Liver (tissue), 9 donors: ENCODE data around the gene ARMC7. TPM values are rescaled to one million over a fixed set of nuclear protein-coding genes. Genes with fewer than 3 reads are reported as not detected.
A peak's percentile ranks its signal among the peaks of the same experiment; 100 is the strongest.

Experiments used
- DNase-seq: peaks from one replicate; pipeline ENCODE4 v3.0.0-alpha.2; 2017; ENCODE audit warnings: low spot score
- H3K27ac ChIP-seq, 2 donors: one replicate each; pipeline ENCODE4 v1.7.0; 2013; ENCODE audit warnings: inconsistent platforms in 2 of 2, low read length in 2 of 2, control low read depth in 1 of 2, low read depth in 1 of 2, mild to moderate bottlenecking in 1 of 2
- H3K27me3 ChIP-seq, 4 donors: one replicate each; pipeline versions ENCODE4 v1.6.1 to v1.7.0; 2013; ENCODE audit warnings: low read length in 3 of 4, inconsistent platforms in 1 of 4, mild to moderate bottlenecking in 1 of 4, moderate library complexity in 1 of 4; ENCODE audit not compliant: control insufficient read depth in 4 of 4, insufficient read depth in 4 of 4
- H3K36me3 ChIP-seq, 4 donors: one replicate each; pipeline versions ENCODE4 v1.6.1 to v1.7.0; 2013; ENCODE audit warnings: low read length in 3 of 4, mild to moderate bottlenecking in 3 of 4, low read depth in 1 of 4, moderate library complexity in 1 of 4; ENCODE audit not compliant: control insufficient read depth in 4 of 4, insufficient read depth in 3 of 4
- H3K4me1 ChIP-seq, 4 donors: one replicate each; pipeline versions ENCODE4 v1.6.1 to v1.7.0; 2013; ENCODE audit warnings: low read length in 3 of 4, mild to moderate bottlenecking in 3 of 4, moderate library complexity in 1 of 4; ENCODE audit not compliant: control insufficient read depth in 4 of 4, insufficient read depth in 4 of 4
- H3K4me3 ChIP-seq, 3 donors: one replicate each; pipeline versions ENCODE4 v1.6.1 to v1.7.0; 2013; ENCODE audit warnings: low read length in 3 of 3, control low read depth in 1 of 3, low read depth in 1 of 3, mild to moderate bottlenecking in 1 of 3
- H3K9ac ChIP-seq, 2 donors: one replicate each; pipeline ENCODE4 v1.7.0; 2013; ENCODE audit warnings: low read length in 2 of 2, mild to moderate bottlenecking in 2 of 2, moderate library complexity in 2 of 2, control low read depth in 1 of 2, low read depth in 1 of 2
- H3K9me3 ChIP-seq, 4 donors: one replicate each; pipeline versions ENCODE4 v1.6.1 to v1.7.0; 2013; ENCODE audit warnings: low read length in 3 of 4; ENCODE audit not compliant: control insufficient read depth in 4 of 4
- ATF3 ChIP-seq: IDR thresholded peaks from 2 replicates; pipeline ENCODE4 v1.6.1; 2016; ENCODE audit warnings: antibody characterized with exemption
- CTCF ChIP-seq: fragments of 150-350 bp; IDR thresholded peaks from 2 replicates; pipeline ENCODE4 v1.5.1; 2017; ENCODE audit warnings: improper control_type of control experiment, low read depth, low read length; ENCODE audit not compliant: missing input control
- EGR1 ChIP-seq, 2 donors: IDR thresholded peaks; 2 replicates each; pipeline ENCODE4 v1.6.1; 2016 to 2018; ENCODE audit warnings: antibody characterized with exemption in 2 of 2, low read depth in 2 of 2
- FOXA1 ChIP-seq: IDR thresholded peaks from 2 replicates; pipeline ENCODE4 v1.6.1; 2016; ENCODE audit warnings: antibody characterized with exemption
- FOXA2 ChIP-seq: IDR thresholded peaks from 2 replicates; pipeline ENCODE4 v1.6.1; 2016; ENCODE audit warnings: antibody characterized with exemption
- GABPA ChIP-seq, 2 donors: IDR thresholded peaks in 1 of 2; conservative IDR thresholded peaks in 1 of 2; 2 replicates each; pipeline ENCODE4 v1.6.1; 2016; ENCODE audit warnings: antibody characterized with exemption in 2 of 2, mild to moderate bottlenecking in 1 of 2, moderate library complexity in 1 of 2
- HNF4A ChIP-seq, 2 donors: conservative IDR thresholded peaks; 2 replicates each; pipeline ENCODE4 v1.6.1; 2016; ENCODE audit warnings: antibody characterized with exemption in 2 of 2, mild to moderate bottlenecking in 2 of 2
- JUND ChIP-seq, 2 donors: IDR thresholded peaks; 2 replicates each; pipeline ENCODE4 v1.6.1; 2016; ENCODE audit warnings: antibody characterized with exemption in 2 of 2
- MAX ChIP-seq: IDR thresholded peaks from 2 replicates; pipeline ENCODE4 v1.6.1; 2016; ENCODE audit warnings: antibody characterized with exemption
- RAD21 ChIP-seq, 2 donors: IDR thresholded peaks; 2 replicates each; pipeline ENCODE4 v1.6.1; 2016; ENCODE audit warnings: antibody characterized with exemption in 2 of 2, mild to moderate bottlenecking in 2 of 2
- SP1 ChIP-seq: IDR thresholded peaks from 2 replicates; pipeline ENCODE4 v1.6.1; 2018; ENCODE audit warnings: antibody characterized with exemption, mild to moderate bottlenecking
- TAF1 ChIP-seq: conservative IDR thresholded peaks from 2 replicates; pipeline ENCODE4 v1.6.1; 2016; ENCODE audit warnings: antibody characterized with exemption, mild to moderate bottlenecking
- ZBTB33 ChIP-seq: IDR thresholded peaks from 2 replicates; pipeline ENCODE4 v1.6.1; 2016; ENCODE audit warnings: antibody characterized with exemption
- WGBS: extraction: QIAGEN DNeasy Blood & Tissue Kit; methylation state at CpG from one replicate; pipeline ENCODE4 v1.1.7; 2013; 5-methylcytosine and 5-hydroxymethylcytosine counted together
- polyA plus RNA-seq, 2 donors: library from polyadenylated mRNA; stranded (reverse) in 1 of 2; unstranded in 1 of 2; fragments of 200-250 nt in 1 of 2; fragments of >200 nt in 1 of 2; fragmentation: Nextera tagmentation in 1 of 2; extraction: Ambion mirVana in 1 of 2; gene quantifications; one replicate each; pipeline versions ENCODE4 v1.2.1 to v1.2.3, GENCODE V29; 2013 to 2015
- total RNA-seq, 2 donors: library from RNA; depleted of rRNA; stranded (reverse); fragments of >200 nt; gene quantifications; one replicate each; pipeline ENCODE4 v1.2.3, GENCODE V29; 2014
- donor health status: healthy.
- donor health status: healthy.
- donor health status: healthy.
- donor health status: healthy.
- donor health status: healthy.

The ARMC7 gene
- total and polyA plus RNA-seq, 4 donors: 1.7 to 6.6 (median 3.7) TPM

GRCh38 chr17:75105126-75106080 lies 4.4 kb upstream of the ARMC7 start:
- no peak for DNase-seq
- Histone ChIP-seq H3K4me3 (no peak overlapping the region), H3K36me3 (no peaks in the 10 kb centered on the region), H3K27me3 (no peaks in the 10 kb centered on the region), H3K9me3 (no peaks in the 10 kb centered on the region), H3K27ac (no peak overlapping the region), H3K9ac (no peak overlapping the region), H3K4me1 (peaks cover 5 to 10% (median 8%) of the 10 kb centered on the region in 4 donors)
- TF ChIP-seq HNF4A (conservative IDR thresholded peaks at IDR 0.05) (no peak), ZBTB33 (no peak), RAD21 (IDR thresholded peaks at IDR 0.05) (peak; percentile 66 to 76), TAF1 (no peak), ATF3 (no peak), FOXA1 (no peak), SP1 (no peak), MAX (no peak), CTCF (peak; percentile 82), GABPA (IDR thresholded peaks at IDR 0.05 in 1 of 2, conservative IDR thresholded peaks at IDR 0.05 in 1 of 2) (no peak), JUND (IDR thresholded peaks at IDR 0.05) (no peak), EGR1 (IDR thresholded peaks at IDR 0.05; ENCODE audit: low read depth in 2 of 2) (no peak), FOXA2 (no peak)
- WGBS: 58% methylated on average over 20 of the region's 20 CpGs

- Histone ChIP-seq H3K9ac (no peak overlapping the region), H3K27ac (no peak overlapping the region), H3K36me3 (no peaks in the 10 kb centered on the region), H3K27me3 (no peaks in the 10 kb centered on the region), H3K4me3 (no peak overlapping the region), H3K4me1 (peaks cover 5 to 20% (median 15%) of the 10 kb centered on the region in 4 donors), H3K9me3 (no peaks in the 10 kb centered on the region)
- WGBS: 89% methylated on average over 2 of the region's 2 CpGs
- TF ChIP-seq CTCF: no peak
- DNase-seq: no peak
Measured at GRCh38 chr17:75108193-75108592, 1.6 kb upstream of the ARMC7 start.
